Stimulated activated CD8-positive, alpha-beta memory T cell treated with anti-CD3 and anti-CD28 coated beads, Interleukin-7, amount 100 ng/mL, for 4 hours (primary cell): Measurements from ENCODE around the gene VAV2.

Experiments used
- DNase-seq, 2 donors: peaks; one replicate each; pipeline ENCODE4 v3.0.0-alpha.2; 2020; ENCODE audit warnings: low read depth in 2 of 2

Gene VAV2

DNA sequence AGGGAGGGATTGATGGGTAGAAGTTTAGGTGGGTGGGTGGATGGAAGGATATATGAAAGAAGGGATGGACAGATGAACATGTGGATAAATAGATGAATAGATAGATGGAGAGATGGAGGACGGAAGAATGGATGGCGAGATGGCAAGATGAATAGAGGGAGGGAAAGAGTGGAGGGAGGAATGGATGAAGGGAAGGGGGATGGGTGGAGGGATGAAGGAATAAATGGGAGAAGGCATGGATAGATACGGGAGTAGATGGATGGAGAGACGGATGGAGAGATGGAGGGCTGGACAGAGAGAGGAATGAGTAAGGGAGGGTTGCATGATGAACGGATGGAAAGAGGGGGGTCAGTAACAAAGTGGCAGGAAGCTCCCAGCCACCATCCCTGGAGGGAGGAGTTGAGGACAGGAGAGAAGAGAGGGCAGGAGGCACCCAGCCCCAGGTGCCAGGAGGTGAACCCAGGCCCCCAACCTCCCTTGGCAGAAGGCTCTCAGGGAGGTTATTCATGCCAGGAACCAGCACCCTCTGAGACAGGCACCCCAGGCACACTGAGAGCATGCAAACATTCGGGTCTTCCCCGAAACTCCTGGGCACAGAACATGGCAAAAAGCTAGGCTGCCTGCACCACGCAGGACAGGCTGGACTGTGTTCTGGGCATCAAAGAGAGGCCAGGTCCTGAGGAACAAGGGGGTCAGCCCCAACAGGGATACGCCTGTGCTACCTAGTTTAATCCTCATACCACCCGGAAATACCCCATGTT, 263.1 kb downstream of the VAV2 start:
- DNase-seq: no peak

DNA sequence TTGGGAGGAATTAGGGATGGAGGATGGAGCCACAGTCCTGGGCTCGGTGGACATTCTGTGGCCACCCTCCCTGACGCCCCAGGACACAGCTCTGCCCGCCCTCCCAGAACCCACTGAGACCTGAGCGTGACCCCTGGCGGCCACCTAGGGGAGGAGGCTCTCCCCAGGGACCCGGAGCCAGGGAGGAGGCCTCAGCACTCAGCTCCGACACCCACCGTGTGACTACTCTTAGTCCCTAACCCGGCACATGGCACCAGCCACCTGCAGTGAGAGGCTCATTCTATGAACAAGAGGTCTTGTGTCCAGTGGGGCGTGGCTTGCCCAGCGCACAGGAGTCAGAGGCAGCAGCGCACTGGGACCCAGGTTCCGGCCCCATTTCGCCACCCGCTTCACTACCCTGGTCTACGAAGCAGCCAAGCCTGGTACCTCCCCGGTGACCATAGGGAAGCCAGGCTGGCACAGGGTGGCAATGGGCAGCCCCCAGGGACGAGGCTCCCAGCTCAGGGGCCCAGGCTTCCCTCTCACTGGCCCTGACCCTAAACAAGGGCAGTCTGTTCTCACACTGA, 264.2 kb downstream of the VAV2 start:
- no peak for DNase-seq

DNA sequence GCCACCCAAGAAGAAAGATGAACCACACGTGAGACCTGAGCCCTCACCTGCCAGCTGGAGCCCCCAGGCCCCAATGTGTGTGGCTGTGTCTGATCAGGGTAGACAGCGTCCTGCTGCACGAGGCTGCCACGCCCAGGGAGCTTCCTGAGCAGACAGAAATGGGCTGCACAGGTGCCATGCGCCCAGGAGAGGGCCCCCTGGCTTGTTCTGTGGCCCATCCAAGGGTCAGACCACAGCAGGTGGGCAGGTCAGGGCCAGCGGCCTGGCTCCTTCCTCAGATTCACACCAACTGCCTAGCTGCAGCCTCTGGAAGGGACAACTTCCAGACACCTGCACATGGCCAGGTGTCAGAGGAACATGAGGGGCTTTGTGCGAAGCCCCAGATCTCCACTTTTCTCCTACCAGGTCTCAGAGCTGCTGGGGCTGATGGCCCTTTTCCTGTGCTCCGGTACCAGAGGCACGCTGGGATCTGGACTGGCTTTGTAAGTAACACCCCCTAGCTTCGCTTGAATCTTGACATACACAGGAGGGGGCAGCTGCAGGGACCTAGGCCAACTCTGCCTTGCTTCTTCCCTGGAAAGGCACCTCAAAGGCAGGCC, 264.7 kb downstream of the VAV2 start:
- no peak for DNase-seq

- DNase-seq: peak; percentile 32 to 38
Observed at GRCh38 chr9:133726401-133727276, 265.5 kb downstream of the VAV2 start.

DNA sequence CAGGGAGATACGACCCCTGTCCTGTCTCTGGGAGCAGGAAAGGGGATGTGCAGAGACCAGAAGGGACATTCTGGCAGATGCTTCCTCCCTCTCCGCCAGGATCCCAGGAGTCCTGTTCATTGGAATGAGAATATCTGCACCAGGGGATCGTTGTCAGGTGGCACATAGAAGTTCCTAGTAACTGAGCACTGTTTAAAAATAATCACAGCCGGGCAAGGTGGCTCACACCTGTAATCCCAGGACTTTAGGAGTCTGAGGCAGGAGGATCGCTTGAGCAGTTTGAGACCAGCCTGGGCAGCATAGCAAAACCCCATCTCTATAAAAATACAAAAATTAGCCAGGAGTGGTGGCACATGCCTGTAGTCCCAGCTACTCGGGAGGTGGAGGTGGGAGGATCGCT, 266.2 kb downstream of the VAV2 start:
- DNase-seq: no peak

DNA sequence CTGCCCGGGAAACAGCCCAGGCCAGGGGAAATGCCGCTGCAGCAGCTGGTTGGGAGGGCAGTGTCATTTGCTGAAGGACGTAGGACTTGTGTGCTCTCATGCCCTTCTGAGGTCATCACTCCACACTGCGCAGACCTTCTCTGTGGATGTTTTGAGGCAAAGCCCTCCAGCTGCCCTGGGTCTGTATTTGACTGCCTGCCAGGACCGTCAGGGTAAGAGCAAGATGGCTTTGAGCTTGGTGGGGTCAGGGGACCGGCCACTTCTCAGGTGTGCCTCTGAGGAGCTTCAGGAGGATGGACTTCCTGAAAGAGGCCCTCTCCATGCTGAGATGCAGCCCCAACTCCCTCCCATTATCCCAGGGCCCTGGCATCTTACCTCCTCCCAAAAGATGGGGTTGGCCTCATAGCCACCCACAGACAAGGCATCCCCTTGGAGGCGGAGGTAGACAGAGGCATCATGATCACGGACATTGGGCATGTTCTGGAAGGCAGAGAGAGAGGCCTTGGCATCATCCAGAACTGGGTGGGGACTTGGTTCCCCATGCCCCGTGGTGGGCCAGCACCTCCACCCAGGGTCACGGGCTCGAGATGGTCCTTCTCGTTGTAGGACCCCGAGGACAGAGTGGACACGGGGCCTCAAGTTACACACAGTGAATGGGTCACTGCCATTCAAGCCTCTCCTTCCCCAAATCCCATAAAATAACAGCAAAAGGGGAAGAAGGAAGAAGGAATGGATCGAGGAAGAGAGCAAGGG, 273.4 kb downstream of the VAV2 start:
- DNase-seq: no peak

GRCh38 chr9:133717113-133718031, 274.8 kb downstream of the VAV2 start:
- DNase-seq: no peak

DNA sequence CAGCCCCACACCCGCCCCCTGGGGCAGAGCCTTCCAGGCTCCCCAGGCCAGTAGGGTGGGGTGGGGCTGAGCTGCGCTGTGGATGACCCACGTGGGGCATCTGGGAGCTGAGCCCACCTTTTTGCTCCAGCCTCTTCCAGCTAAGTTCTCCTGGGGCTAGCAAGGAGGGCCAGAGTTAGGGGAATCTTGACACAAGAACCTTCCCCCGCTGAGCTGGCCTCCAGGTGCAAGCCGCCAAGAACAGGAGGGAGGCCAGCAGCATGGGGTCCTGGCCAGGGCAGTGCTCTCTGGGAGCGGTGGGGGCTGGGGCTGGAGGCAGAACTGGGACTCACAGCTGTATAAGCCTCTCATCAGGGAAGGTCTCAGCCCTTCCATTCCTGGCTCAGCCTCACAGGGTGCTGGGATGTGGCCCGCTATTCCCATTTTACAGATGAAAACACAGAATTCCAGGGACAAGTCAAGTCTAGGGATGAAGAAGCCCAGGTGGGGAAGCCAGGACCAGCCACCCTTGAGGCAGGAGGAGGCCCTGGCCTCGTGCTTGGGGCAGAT, 275.5 kb downstream of the VAV2 start:
- DNase-seq: no peak

DNA sequence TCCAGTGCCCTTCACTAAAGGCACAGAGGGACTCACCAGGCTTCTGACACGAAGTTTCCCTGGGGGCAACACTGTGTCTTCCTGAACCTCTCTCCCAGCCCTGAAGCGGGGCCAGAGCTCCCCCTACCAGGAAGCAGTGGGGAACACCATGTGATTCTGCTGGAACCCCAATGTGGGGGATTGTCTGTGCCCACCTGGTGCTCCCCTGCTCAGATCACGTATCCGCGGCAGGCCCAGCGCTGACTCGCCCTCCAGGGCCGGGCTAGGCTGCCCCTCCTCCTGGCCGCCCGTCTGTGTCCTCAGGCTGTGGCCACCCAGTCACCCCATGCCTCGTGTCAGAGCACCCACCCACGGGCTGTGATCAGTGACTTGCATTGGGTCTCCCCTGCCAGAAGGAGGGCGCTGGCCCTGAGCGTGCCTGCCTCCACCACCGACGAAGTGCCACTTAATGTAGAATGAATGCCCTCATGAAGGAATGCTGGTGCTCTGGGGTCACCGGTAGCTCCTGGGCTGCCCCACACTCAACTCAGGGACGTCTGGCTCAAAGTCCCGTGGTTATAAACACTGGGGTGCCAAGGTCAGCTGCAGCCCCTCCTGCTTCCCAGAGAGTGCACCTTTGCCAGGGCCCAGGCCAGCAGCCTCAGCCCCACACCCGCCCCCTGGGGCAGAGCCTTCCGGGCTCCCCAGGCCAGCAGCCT, 276.1 kb downstream of the VAV2 start:
- DNase-seq: no peak

GRCh38 chr9:133715295-133715865, 276.7 kb downstream of the VAV2 start:
- DNase-seq: no peak

GRCh38 chr9:133714606-133715294, 277.4 kb downstream of the VAV2 start:
- no peak for DNase-seq

GRCh38 chr9:133713960-133714495, 278.1 kb downstream of the VAV2 start:
- DNase-seq: no peak

DNA sequence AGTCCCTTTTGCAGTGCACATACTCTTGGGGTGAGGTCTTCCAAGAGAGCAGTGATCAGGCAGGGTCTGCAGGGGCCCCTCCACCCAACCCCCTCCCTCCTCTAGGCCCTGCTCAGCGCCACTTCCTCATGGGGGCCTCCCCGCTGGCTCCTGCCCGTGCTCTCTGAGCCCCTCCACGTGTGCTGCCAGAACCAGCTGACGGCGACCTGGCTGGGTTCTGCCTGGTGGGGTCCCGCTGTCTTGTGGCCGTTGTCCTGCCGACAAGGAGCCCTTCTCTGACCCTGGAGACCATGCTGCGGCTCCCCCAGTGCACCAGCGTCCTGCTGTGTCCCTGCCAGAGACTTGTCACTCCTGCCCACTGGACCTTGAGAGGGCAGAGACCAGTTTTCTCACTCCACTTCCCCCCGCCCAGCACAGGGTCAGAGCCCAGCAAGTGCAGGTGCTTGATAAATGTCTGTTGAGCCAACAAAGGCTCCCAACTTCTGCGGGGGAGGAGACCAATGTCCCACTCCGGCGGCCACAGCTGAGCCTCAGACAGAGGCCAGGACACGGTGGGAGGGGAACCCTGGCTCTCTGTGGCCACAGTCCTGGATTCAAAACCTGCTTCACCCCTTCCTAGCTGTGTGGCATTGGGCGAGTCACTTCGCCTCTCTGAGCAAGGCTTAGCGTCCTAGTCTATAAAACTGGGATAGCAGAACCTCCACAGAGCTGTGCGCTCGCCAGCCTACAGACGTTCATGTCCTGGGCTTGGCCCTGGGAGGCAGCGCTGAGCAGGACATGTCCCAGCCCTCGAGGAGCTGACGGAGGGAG, 278.8 kb downstream of the VAV2 start:
- DNase-seq: no peak

DNA sequence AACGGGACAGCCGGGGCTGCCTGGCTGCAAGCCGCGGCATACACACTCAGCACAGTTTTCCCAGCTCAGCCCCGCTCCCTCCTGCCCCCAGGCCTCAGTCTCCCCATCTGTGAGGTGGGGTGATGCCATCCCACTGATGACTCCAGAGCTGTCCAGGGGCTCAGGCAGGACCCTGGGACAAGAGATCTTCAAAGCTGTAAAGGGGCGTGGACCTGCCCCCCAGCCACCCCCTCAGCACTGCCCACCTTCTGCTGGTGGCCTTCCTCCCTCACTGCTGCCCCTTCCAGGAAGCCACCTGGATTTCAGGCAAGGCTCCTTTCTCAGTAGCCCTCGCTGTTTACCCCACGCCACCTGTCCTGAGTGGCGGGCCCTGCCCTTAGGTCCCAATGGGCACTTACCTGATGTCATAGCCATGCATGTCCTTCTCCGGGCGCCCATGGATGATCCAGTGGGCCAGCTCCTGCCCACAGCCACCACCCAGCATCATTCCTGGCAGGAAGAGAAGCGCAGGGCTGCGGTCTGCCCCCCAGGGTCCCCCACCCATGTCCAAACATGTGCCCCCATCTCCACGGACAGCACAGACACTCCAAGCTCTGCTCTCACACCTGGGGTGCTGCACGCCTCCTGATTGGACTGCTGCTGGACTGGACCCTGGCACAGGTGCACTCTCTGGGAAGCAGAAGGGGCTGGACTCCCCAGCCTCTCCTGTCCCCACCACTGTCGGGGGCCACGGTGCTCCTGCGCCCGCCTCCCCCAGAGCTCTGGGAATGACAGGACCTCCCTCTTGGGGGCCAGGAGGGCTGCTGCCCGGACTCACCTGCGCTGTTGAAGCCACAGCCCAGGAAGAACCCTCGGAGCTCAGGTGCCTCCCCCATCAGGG, 279.7 kb downstream of the VAV2 start:
- no peak for DNase-seq
